ENCODE data around the gene UNG.
"Not testable (repeated sequence)": the region's sequence is repeated elsewhere in the genome, so short reads cannot be mapped to it uniquely, and the experiment has no call there.

UNG gene

GRCh38 chr12:109120557-109120956 is 23.2 kb downstream of the UNG start:
- no peak for DNase-seq

DNA sequence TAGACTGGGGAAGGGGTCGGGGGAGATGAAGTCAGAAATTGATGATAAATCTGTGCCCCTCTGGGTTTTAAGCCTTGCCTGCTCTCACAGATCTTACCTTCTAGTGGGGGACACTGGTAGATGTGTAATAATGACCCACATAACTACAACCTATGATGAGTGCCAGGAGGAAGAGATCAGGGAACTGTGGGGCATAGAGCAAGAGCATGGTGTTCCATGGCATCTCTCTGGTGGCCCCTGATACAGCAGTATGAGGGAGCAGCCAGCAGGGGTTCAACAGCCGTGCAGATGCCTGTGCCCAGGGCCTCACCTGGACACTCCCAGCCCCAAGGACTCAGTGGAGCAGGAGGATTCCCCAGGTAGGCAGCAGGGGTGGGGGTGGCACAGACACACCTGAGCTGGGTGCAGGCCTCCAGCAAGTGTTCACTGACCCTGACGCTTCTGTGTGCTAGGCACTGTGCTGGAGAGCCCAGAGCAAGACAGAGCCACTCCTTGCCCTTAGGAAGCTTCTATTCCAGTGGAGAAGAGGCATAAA is 24.0 kb downstream of the UNG start:
- DNase-seq = no peak

DNA sequence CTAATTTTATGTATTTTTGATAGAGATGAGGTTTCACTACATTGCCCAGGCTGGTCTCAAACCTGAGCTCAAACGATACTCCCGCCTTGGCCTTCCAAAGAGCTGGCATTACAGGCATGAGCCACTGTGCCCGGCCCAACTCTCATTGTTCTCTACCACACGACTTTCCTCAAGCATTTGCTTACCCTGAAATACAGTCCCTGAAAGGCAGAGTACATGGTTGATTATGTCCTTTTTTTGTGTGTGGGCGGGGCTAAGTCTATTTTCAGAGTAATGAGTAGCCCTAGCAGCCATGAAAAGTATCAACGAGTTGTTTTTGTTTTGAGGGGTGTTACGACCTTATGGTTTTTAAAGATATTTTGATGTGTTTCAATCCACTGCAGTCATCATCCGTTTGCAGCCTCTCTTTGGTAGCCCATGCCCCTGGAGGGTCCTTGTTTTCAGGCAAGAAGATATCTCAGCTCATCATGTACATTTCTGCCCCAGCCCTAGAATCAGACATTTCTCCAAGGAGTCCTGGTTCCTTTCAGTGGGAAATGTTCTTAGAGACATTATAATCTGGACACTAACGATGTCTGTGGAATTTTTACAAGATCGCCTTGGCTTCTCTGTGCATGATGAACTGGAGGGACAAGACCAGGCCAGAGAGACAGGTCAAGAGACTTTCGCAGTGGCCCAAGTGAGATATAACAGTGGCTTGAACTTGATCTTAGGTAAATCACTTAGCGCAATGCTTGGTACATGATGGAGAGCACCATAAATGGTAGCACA is 27.7 kb downstream of the UNG start:
- no peak for DNase-seq

DNA sequence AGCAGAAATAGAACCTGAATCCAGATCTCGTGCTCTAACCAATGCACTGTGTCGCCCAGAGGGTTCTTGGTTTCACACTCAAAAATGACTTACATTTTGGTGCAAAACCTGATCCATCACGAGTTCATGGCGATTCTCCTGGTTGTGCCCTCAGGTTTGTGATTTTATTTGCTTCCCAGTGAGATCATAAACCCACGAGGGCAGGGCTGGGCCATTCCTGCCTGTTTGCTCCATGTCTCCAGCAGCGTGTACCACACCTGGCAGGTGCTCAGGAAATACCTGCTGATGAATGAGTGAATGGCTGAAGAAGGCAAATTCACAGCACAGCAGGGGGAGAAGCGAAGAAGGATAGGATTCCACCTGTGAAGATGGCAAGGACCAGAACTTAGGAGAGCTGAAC is 28.4 kb downstream of the UNG start:
- DNase-seq = no peak

DNA sequence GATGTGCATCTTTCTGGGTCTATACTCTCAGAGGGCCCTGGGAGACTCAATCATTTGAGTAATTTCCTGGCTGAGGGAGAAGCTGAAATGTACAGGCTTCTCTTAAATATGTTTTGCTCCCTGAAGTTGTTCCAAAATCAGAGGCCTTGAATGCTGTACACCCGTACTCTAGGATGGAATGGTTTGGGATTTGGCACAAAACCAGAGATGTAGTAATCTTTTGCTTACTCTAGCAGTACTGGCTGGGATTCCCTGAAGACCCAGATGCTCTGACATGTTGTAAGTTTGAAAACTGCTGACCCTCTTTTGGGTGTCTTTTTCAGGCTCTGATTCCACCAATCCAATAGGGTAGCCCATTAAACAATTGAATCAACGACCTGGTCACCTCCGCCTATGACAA is 29.4 kb downstream of the UNG start:
- DNase-seq = no peak

GRCh38 chr12:109127533-109128242 is 30.3 kb downstream of the UNG start:
- DNase-seq = no peak

DNA sequence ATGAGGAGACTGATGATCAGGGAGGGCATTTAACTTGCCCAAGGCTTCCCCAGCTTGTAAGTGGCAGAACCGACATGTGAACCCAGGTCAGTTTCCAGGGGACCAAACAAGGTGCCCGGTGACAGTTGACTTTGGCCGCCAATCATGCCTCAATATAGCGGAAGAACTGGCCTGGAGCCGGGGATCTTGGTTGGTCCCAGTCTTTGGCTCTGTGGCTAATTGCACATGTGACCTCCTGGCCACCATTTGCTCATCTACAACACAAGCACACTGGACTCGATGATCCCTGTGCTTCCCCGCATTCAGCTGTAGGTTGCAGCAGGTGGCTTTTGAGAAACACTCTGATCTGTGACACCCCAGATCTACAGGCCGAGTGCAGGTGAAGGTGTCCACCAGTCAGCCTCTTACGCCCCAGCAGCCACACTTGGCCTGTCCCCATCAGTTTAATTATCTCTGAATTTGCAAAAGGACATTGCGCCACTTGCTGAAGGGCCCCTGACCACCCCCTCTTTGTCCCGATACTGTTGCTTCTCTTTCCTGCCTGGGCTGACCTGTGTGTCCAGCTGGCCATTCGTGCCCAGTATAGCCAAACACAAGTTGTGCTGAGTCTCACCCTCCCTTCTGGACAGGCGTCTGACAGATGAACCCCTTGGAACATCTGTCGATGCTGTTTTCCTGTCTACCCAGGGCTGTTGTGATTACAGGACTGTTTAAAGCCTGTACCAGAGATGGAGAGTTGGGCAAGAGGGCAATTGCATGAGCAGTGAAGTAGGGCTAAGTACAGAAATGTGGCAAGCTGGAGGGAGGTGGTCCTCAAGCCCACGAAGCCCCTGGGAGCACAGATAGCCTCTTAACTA is 33.1 kb downstream of the UNG start:
- no peak for DNase-seq

GRCh38 chr12:109131154-109132050 is 34.0 kb downstream of the UNG start:
- DNase-seq = peak in 23 of 51 donors; percentile 8 to 64 (median 25)

GRCh38 chr12:109134186-109134917 is 37.0 kb downstream of the UNG start:
- DNase-seq = peak in 5 of 51 donors; percentile 7 to 27 (median 21)

- DNase-seq = no peak
These were observed 39.7 kb downstream of the UNG start for GRCh38 chr12:109137055-109137454.

GRCh38 chr12:109139360-109139759 is 42.0 kb downstream of the UNG start:
- no peak for DNase-seq

DNA sequence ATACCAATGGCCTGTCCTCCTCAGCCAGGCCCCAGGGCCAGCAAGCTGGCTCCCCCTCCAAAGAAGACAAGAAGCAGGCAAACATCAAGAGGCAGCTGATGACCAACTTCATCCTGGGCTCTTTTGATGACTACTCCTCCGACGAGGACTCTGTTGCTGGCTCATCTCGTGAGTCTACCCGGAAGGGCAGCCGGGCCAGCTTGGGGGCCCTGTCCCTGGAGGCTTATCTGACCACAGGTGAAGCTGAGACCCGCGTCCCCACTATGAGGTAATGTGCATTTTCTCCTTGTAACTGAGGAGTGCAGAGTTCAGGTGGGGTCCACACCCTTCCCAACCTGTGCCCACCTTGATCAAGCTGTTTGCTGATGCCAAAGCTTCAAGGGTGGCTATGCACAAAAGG is 42.4 kb downstream of the UNG start:
- no peak for DNase-seq

GRCh38 chr12:109140560-109140959 is 43.2 kb downstream of the UNG start:
- no peak for DNase-seq

- no peak for DNase-seq
These were observed 46.8 kb downstream of the UNG start for GRCh38 chr12:109144224-109144623.

DNA sequence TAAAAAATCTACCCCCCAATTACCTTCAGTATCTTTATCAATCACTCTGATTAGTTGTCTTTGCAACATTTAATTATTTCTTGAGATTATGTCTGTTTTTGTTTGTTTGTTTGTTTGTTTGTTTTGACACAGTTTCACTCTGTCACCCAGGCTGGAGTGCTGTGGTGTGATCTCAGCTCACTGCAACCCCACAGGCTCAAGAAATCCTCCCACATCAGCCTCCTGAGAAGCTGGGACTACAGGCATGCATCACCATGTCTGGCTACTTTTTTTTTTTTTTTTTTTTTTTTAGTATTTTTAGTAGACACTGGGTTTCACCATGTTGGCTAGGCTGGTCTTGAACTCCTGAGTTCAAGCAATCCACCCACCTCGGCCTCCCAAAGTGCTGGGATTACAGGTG is 49.7 kb downstream of the UNG start:
- DNase-seq = not testable (repeated sequence)

DNA sequence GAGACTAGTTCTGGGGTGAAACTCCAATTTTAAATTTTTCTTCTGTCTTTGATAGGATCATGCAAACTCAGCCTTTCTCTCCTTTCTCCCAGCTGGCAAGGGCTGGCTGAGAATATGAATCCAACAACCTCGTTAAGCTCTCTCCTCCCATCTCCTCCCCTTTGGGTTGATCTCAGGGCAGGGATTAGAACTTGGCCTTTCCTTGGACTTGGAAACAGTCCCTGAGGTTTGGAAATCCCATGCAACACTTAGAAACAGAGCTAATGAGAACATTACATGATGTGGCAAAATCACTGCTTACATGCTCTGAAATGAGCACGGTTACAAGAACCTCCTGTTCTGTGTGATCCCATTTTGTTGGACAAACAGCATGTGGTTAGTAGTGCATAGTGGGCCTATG is 50.6 kb downstream of the UNG start:
- DNase-seq = peak in 4 of 51 donors; percentile 4 to 36 (median 20)

GRCh38 chr12:109150124-109150640 is 52.8 kb downstream of the UNG start:
- DNase-seq = no peak

- DNase-seq = no peak
These were observed 54.1 kb downstream of the UNG start for GRCh38 chr12:109151457-109151856.

- peak in 2 of 51 donors; percentile 5 to 28 for DNase-seq
These were observed 56.5 kb downstream of the UNG start for GRCh38 chr12:109153821-109154441.
